Sigmoid colon (tissue), 4 donors: Measurements from ENCODE around the gene MTMR8.

Experiments used
- EP300 ChIP-seq, 4 donors: sonication (generic); formaldehyde crosslinking; IDR thresholded peaks; one replicate each; pipeline ENCODE4 v1.6.1; 2017; ENCODE audit warnings: antibody characterized with exemption in 4 of 4
- POLR2A ChIP-seq, 2 donors: fragments of 450-650 bp; IDR thresholded peaks; one replicate each; pipeline ENCODE4 v1.6.1; 2016; ENCODE audit warnings: antibody characterized with exemption in 2 of 2, mild to moderate bottlenecking in 2 of 2, moderate library complexity in 2 of 2
- POLR2AphosphoS5 ChIP-seq, 4 donors: sonication (generic); formaldehyde crosslinking; IDR thresholded peaks; one replicate each; pipeline ENCODE4 v1.6.1; 2017; ENCODE audit warnings: antibody characterized with exemption in 4 of 4
- TF ChIP-seq, protein P1 (sequence below), 4 experiments: fragments of 450-650 bp in 3 of 4; fragments of 200-600 bp in 1 of 4; IDR thresholded peaks; one replicate each; pipeline ENCODE4 v1.5.1; 2016 to 2019; ENCODE audit warnings: antibody characterized with exemption in 4 of 4, mild to moderate bottlenecking in 3 of 4, moderate library complexity in 2 of 4

DNA sequence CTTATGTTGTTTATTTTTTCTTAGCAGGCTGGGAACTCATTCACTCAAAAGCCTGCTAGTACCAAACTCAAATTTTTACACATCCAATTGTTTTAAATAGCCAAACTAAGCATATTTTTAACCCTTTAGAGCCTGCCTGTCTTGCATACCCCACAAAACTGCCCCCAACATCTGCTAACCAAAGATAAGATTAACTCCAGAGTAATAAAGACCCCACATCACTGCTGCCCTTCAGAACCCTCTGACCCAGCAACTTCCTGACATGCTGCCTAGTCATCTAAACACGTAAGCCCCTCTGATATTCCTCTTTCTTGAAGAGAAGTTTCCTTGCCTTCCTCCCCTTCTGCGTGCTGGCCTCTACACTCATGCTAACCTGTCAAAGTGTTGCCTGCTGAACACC lies 104.1 kb downstream of the MTMR8 start:
- TF ChIP-seq, protein P1, sequence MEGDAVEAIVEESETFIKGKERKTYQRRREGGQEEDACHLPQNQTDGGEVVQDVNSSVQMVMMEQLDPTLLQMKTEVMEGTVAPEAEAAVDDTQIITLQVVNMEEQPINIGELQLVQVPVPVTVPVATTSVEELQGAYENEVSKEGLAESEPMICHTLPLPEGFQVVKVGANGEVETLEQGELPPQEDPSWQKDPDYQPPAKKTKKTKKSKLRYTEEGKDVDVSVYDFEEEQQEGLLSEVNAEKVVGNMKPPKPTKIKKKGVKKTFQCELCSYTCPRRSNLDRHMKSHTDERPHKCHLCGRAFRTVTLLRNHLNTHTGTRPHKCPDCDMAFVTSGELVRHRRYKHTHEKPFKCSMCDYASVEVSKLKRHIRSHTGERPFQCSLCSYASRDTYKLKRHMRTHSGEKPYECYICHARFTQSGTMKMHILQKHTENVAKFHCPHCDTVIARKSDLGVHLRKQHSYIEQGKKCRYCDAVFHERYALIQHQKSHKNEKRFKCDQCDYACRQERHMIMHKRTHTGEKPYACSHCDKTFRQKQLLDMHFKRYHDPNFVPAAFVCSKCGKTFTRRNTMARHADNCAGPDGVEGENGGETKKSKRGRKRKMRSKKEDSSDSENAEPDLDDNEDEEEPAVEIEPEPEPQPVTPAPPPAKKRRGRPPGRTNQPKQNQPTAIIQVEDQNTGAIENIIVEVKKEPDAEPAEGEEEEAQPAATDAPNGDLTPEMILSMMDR (IDR thresholded peaks at IDR 0.05): no peak
- TF ChIP-seq POLR2A (IDR thresholded peaks at IDR 0.05) (no peak), POLR2AphosphoS5 (IDR thresholded peaks at IDR 0.05) (no peak), EP300 (IDR thresholded peaks at IDR 0.05) (no peak)
